Measurements from ENCODE around the gene SESN1. TPM values are rescaled to one million over a fixed set of nuclear protein-coding genes. Genes with fewer than 3 reads are reported as not detected.

The SESN1 gene
- total and polyA plus RNA-seq, 9 of the 15 experiments (the other 6 are each of a cell fraction or from before 2014, with no cell fraction given): 3.1 to 13.0 (median 7.4) TPM

- no peaks in the 10 kb centered on the region for H3K4me1 ChIP-seq (replicated peaks in 1 of 2; ENCODE audit: control insufficient read depth in 2 of 2, insufficient read depth in 2 of 2, low read length in 2 of 2)
- TF ChIP-seq CEBPG (CRISPR knock-in tag; IDR thresholded peaks at IDR 0.05) (no peak), CEBPG (tag; conservative IDR thresholded peaks at IDR 0.05 in 1 of 2, IDR thresholded peaks at IDR 0.05 in 1 of 2) (peak in 1 of 2 experiments; percentile 62; a peak in 2 of 4 replicates), RBM14 (IDR thresholded peaks at IDR 0.05; ENCODE audit: borderline replicate concordance, insufficient read depth, low read depth, low read length) (no peak), CEBPB (tag; IDR thresholded peaks at IDR 0.05) (0 out of 2 replicates have a peak, but pooled peaks have one; percentile 22)
- H3K9me1 ChIP-seq (ENCODE audit: control insufficient read depth, insufficient read depth, low read length): no peaks in the 10 kb centered on the region
- BruUV-seq (replicated peaks): no TSS peak
- WGBS (ENCODE audit: insufficient coverage, low coverage, missing lambda C conversion rate): 45% methylated on average over 2 of the region's 2 CpGs
- FAIRE-seq: no peak
- no peaks in the 10 kb centered on the region for H3K36me3 ChIP-seq (ENCODE audit: control insufficient read depth, insufficient read depth, low read length)
- H3K9ac ChIP-seq (ENCODE audit: insufficient read depth in 1 of 2, low read depth in 2 of 2, low read length in 2 of 2): no peak overlapping the region
- H3K27me3 ChIP-seq (ENCODE audit: control insufficient read depth in 2 of 2, insufficient read depth in 2 of 2, low read length in 2 of 2): no peaks in the 10 kb centered on the region
- ChIA-PET CTCF (ENCODE audit: low intra/inter-chr PET ratio) (interaction anchor here (2.4 kb wide), 1 partner anchor 527 kb away, joined by 13 read pairs; no protein-coding TSS in a partner anchor), POLR2A (interaction anchor here (0.6 to 1.1 kb wide), 3 partner anchors 10 to 803 kb away, joined by 3 to 4 read pairs (median 3); no protein-coding TSS in a partner anchor)
- no peak overlapping the region for H3K4me3 ChIP-seq
- no peak overlapping the region for H2AFZ ChIP-seq (ENCODE audit: low read depth, low read length)
- H3K79me2 ChIP-seq (ENCODE audit: control insufficient read depth, insufficient read depth, low read length): no peaks in the 10 kb centered on the region
- no peak for DNase-seq (ENCODE audit: extremely low read depth in 1 of 4, low spot score in 3 of 4)
- intact Hi-C loops (cut with micrococcal nuclease) (loop anchor here (5.0 kb wide), 4 partner anchors 172 to 512 kb away; no protein-coding TSS in a partner anchor), in situ Hi-C loops (cut with MboI) (loop anchor here (5.0 to 25.0 kb wide), 2 partner anchors 157 to 522 kb away; no protein-coding TSS in a partner anchor)
- ATAC-seq: no peak
- no peak overlapping the region for H3K27ac ChIP-seq (ENCODE audit: extremely low read depth, low read depth, low read length)
- H3K9me3 ChIP-seq (replicated peaks; ENCODE audit: control insufficient read depth, insufficient read depth, low read depth, low read length): no peaks in the 10 kb centered on the region
- H4K20me1 ChIP-seq (replicated peaks; ENCODE audit: control insufficient read depth, insufficient read depth, low read length): no peaks in the 10 kb centered on the region
- H3K4me2 ChIP-seq (ENCODE audit: insufficient read depth, low read length): no peak overlapping the region
Measured at GRCh38 chr6:109069746-109070145, 24.9 kb downstream of the SESN1 start.
